Fibroblast of skin of back (primary cell): ENCODE results near the gene TRMT61A.
"Not testable (repeated sequence)": the region's sequence is repeated elsewhere in the genome, so short reads cannot be mapped to it uniquely, and the experiment has no call there.

Experiments used
- DNase-seq: peaks from one replicate; pipeline ENCODE4 v3.0.0-alpha.2; 2013

Gene TRMT61A

GRCh38 chr14:103523575-103523954, 5.4 kb upstream of the TRMT61A start:
- no peak for DNase-seq

GRCh38 chr14:103524002-103524935, 4.7 kb upstream of the TRMT61A start:
- no peak for DNase-seq

- not testable (repeated sequence) for DNase-seq
These were observed 3.4 kb upstream of the TRMT61A start for GRCh38 chr14:103525430-103526246.

- no peak for DNase-seq
These were observed 2.6 kb upstream of the TRMT61A start for GRCh38 chr14:103526247-103526913.

- DNase-seq: no peak
These were observed 2.1 kb upstream of the TRMT61A start for GRCh38 chr14:103526914-103527248.

- peak; percentile 69 for DNase-seq
These were observed 1.4 kb upstream of the TRMT61A start for GRCh38 chr14:103527408-103528145.

- no peak for DNase-seq
These were observed 830 bp upstream of the TRMT61A start for GRCh38 chr14:103528146-103528586.

- no peak for DNase-seq
These were observed 678 bp downstream of the TRMT61A start for GRCh38 chr14:103529383-103530365.

GRCh38 chr14:103530390-103530789, 1.4 kb downstream of the TRMT61A start:
- no peak for DNase-seq

GRCh38 chr14:103530831-103531230, 1.8 kb downstream of the TRMT61A start:
- no peak for DNase-seq

GRCh38 chr14:103531421-103532215, 2.6 kb downstream of the TRMT61A start:
- no peak for DNase-seq

GRCh38 chr14:103532216-103533136, 3.5 kb downstream of the TRMT61A start:
- no peak for DNase-seq

- DNase-seq: no peak
These were observed 4.4 kb downstream of the TRMT61A start for GRCh38 chr14:103533137-103533998.

GRCh38 chr14:103533999-103534575, 5.1 kb downstream of the TRMT61A start:
- no peak for DNase-seq

- no peak for DNase-seq
These were observed 5.6 kb downstream of the TRMT61A start for GRCh38 chr14:103534576-103535061.

GRCh38 chr14:103535081-103535890, 6.3 kb downstream of the TRMT61A start:
- DNase-seq: no peak
